ENCODE results near the gene SERAC1.

- TF ChIP-seq REST (IDR thresholded peaks at IDR 0.05; ENCODE audit: insufficient read depth in 1 of 2, low read depth in 2 of 2, low read length in 2 of 2): no peak
- no peak for TF ChIP-seq POLR2AphosphoS5 (IDR thresholded peaks at IDR 0.05; ENCODE audit: low read depth, low read length)
- TF ChIP-seq TAF1 (IDR thresholded peaks at IDR 0.05; ENCODE audit: borderline replicate concordance, insufficient read depth, low read length): no peak
- no peak for TF ChIP-seq SIN3A (IDR thresholded peaks at IDR 0.05; ENCODE audit: borderline replicate concordance, insufficient read depth, low read length)
These were observed 106.2 kb downstream of the SERAC1 start for GRCh38 chr6:158061709-158062461.

All from PFSK-1 (cell line).